H1 (cell line): ENCODE results near the gene KCMF1. TPM values are rescaled to one million over a fixed set of nuclear protein-coding genes. Genes with fewer than 3 reads are reported as not detected.

Experiments
- CTCF ChIA-PET: fragments of 300-600 bp; sonication (Branson Sonifier 250); formaldehyde crosslinking; loops from one replicate; lab custom pipeline; 2021; ENCODE audit not compliant: partially characterized antibody; lab: Charles Lee
- POLR2A ChIA-PET: fragments of 300-600 bp; sonication (Branson Sonifier 250); formaldehyde crosslinking; loops from one replicate; lab custom pipeline; 2021; ENCODE audit warnings: inconsistent platforms; ENCODE audit not compliant: partially characterized antibody; lab: Charles Lee
- DNase-seq, 2 experiments: peaks; one replicate each; pipeline versions ENCODE4 v3.0.0 to v3.0.0-alpha.2; 2010 to 2022; ENCODE audit warnings: low spot score in 2 of 2, low read depth in 1 of 2, mixed read lengths in 1 of 2
- FAIRE-seq: peaks from 2 replicates; lab custom pipeline; 2011; peaks lifted over from hg19 to GRCh38; lab: Jason Lieb, UNC
- H2AFZ ChIP-seq: 2 replicates; pipeline ENCODE4 v1.8.1; 2012; ENCODE audit warnings: low read length, inconsistent platforms
- H2AK5ac ChIP-seq: 2 replicates; pipeline ENCODE4 v1.6.1; 2013; ENCODE audit warnings: low read depth, low read length
- H2BK120ac ChIP-seq: replicated peaks from 2 replicates; pipeline ENCODE3; 2013; ENCODE audit warnings: low read depth, low read length, inconsistent platforms
- H2BK12ac ChIP-seq: 2 replicates; pipeline ENCODE4 v1.6.1; 2013; ENCODE audit warnings: low read depth, low read length
- H2BK15ac ChIP-seq: 2 replicates; pipeline ENCODE4 v1.6.1; 2013; ENCODE audit warnings: low read length
- H2BK20ac ChIP-seq: 2 replicates; pipeline ENCODE4 v1.6.1; 2013; ENCODE audit warnings: low read length
- H2BK5ac ChIP-seq: 2 replicates; pipeline ENCODE4 v1.6.1; 2013; ENCODE audit warnings: low read depth, low read length
- H3K14ac ChIP-seq: 2 replicates; pipeline ENCODE4 v1.6.1; 2013; ENCODE audit warnings: inconsistent platforms; ENCODE audit not compliant: insufficient read length
- H3K18ac ChIP-seq: 2 replicates; pipeline ENCODE4 v1.6.1; 2013; ENCODE audit warnings: low read length; ENCODE audit errors: extremely low read depth
- H3K23ac ChIP-seq: 2 replicates; pipeline ENCODE4 v1.6.1; 2013; ENCODE audit warnings: inconsistent platforms; ENCODE audit not compliant: insufficient read length
- H3K23me2 ChIP-seq: 2 replicates; pipeline ENCODE4 v1.6.1; 2013; ENCODE audit warnings: low read depth, low read length
- H3K27ac ChIP-seq: 2 replicates; pipeline ENCODE4 v1.6.1; 2011; ENCODE audit warnings: low read depth, low read length, inconsistent platforms
- H3K27me3 ChIP-seq, 4 experiments: replicated peaks in 1 of 4; 1 replicate in 1 of 4; 2 replicates in 3 of 4; pipeline versions ENCODE4 v1.6.1 to v1.8.1; 2011 to 2013; ENCODE audit warnings: low read length in 3 of 4, mild to moderate bottlenecking in 3 of 4, inconsistent platforms in 2 of 4, mixed read lengths in 2 of 4, moderate library complexity in 1 of 4; ENCODE audit not compliant: control insufficient read depth in 3 of 4, insufficient read depth in 3 of 4; ENCODE audit errors: extremely low read depth in 1 of 4
- H3K36me3 ChIP-seq, 4 experiments: 2 replicates each; pipeline versions ENCODE4 v1.6.1 to v1.8.1; 2011 to 2013; ENCODE audit warnings: mild to moderate bottlenecking in 4 of 4, low read length in 3 of 4, moderate library complexity in 2 of 4, control low read depth in 1 of 4, inconsistent platforms in 1 of 4; ENCODE audit not compliant: insufficient read depth in 4 of 4, control insufficient read depth in 2 of 4
- H3K4ac ChIP-seq: replicated peaks from 2 replicates; pipeline ENCODE3; 2013; ENCODE audit warnings: low read length, low read depth, mixed read lengths, inconsistent platforms; ENCODE audit not compliant: insufficient read length
- H3K4me1 ChIP-seq, 4 experiments: replicated peaks in 1 of 4; 1 replicate in 1 of 4; 2 replicates in 3 of 4; pipeline versions ENCODE4 v1.6.1 to v1.8.1; 2011 to 2013; ENCODE audit warnings: low read length in 3 of 4, inconsistent platforms in 2 of 4, mixed read lengths in 1 of 4; ENCODE audit not compliant: insufficient read depth in 4 of 4, control insufficient read depth in 3 of 4
- H3K4me2 ChIP-seq, 2 experiments: 2 replicates each; pipeline versions ENCODE4 v1.6.1 to v1.8.1; 2011 to 2013; ENCODE audit warnings: low read depth in 2 of 2, low read length in 2 of 2, control low read depth in 1 of 2, inconsistent platforms in 1 of 2, mild to moderate bottlenecking in 1 of 2; ENCODE audit not compliant: insufficient read depth in 1 of 2
- H3K4me3 ChIP-seq, 4 experiments: fragments of 200-600, 300-600 bp in 1 of 4; sonication (generic), shearing (Covaris generic), sonication (Bioruptor Twin) in 1 of 4; 2 replicates each; pipeline versions ENCODE4 v1.5.1 to v1.8.1; 2011 to 2016; ENCODE audit warnings: low read length in 4 of 4, low read depth in 3 of 4, control low read depth in 2 of 4, inconsistent platforms in 2 of 4, mild to moderate bottlenecking in 2 of 4, mixed read lengths in 1 of 4, moderate library complexity in 1 of 4; ENCODE audit not compliant: insufficient read depth in 2 of 4; ENCODE audit errors: extremely low read depth in 1 of 4
- H3K56ac ChIP-seq: replicated peaks from 2 replicates; pipeline ENCODE3; 2013; ENCODE audit warnings: low read depth, mild to moderate bottlenecking, mixed read lengths, low read length, inconsistent platforms; ENCODE audit not compliant: insufficient read length
- H3K79me1 ChIP-seq: 2 replicates; pipeline ENCODE4 v1.6.1; 2013; ENCODE audit warnings: low read depth, low read length, control low read depth
- H3K79me2 ChIP-seq, 2 experiments: 2 replicates each; pipeline versions ENCODE4 v1.6.1 to v1.8.1; 2012 to 2013; ENCODE audit warnings: low read length in 2 of 2, mild to moderate bottlenecking in 2 of 2, inconsistent platforms in 1 of 2; ENCODE audit not compliant: insufficient read depth in 2 of 2, control insufficient read depth in 1 of 2
- H3K9ac ChIP-seq, 4 experiments: replicated peaks in 1 of 4; 1 replicate in 1 of 4; 2 replicates in 3 of 4; pipeline versions ENCODE4 v1.6.1 to v1.8.1; 2011 to 2013; ENCODE audit warnings: low read depth in 3 of 4, low read length in 3 of 4, control low read depth in 2 of 4, mild to moderate bottlenecking in 2 of 4, moderate library complexity in 2 of 4, inconsistent platforms in 1 of 4; ENCODE audit errors: extremely low read depth in 1 of 4
- H3K9me3 ChIP-seq, 2 experiments: 2 replicates each; pipeline versions ENCODE4 v1.6.1 to v1.8.1; 2012 to 2013; ENCODE audit warnings: mild to moderate bottlenecking in 2 of 2, moderate library complexity in 2 of 2, control low read depth in 1 of 2, inconsistent platforms in 1 of 2, low read depth in 1 of 2, low read length in 1 of 2, mixed read lengths in 1 of 2; ENCODE audit not compliant: insufficient read depth in 2 of 2
- H4K20me1 ChIP-seq, 2 experiments: replicated peaks in 1 of 2; 2 replicates each; pipeline versions ENCODE3 to v1.8.1; 2011 to 2013; ENCODE audit warnings: inconsistent platforms in 2 of 2, low read length in 2 of 2, mild to moderate bottlenecking in 1 of 2; ENCODE audit not compliant: insufficient read depth in 2 of 2, control insufficient read depth in 1 of 2
- H4K5ac ChIP-seq: 2 replicates; pipeline ENCODE4 v1.6.1; 2013; ENCODE audit warnings: low read length, low read depth, mixed read lengths, inconsistent platforms; ENCODE audit not compliant: insufficient read length
- H4K8ac ChIP-seq: 2 replicates; pipeline ENCODE4 v1.8.0; 2013; ENCODE audit warnings: mild to moderate bottlenecking, moderate library complexity, low read length, inconsistent platforms; ENCODE audit not compliant: insufficient read depth; ENCODE audit errors: extremely low read depth
- H4K91ac ChIP-seq: replicated peaks from 2 replicates; pipeline ENCODE3; 2013; ENCODE audit warnings: low read length, mixed read lengths, inconsistent platforms; ENCODE audit not compliant: insufficient read length
- CBX5 ChIP-seq: fragments of 300-800, 300-1000 bp; sonication (generic); IDR thresholded peaks from 2 replicates; pipeline ENCODE4 v1.7.1; 2016; ENCODE audit warnings: antibody characterized with exemption, low read length, low read depth
- EP300 ChIP-seq, 2 experiments: IDR thresholded peaks; 1 replicate in 1 of 2; 2 replicates in 1 of 2; pipeline ENCODE4 v1.6.1; 2011 to 2012; ENCODE audit warnings: low read depth in 2 of 2, low read length in 2 of 2, mild to moderate bottlenecking in 2 of 2, borderline replicate concordance in 1 of 2, inconsistent platforms in 1 of 2, moderate library complexity in 1 of 2
- GTF2F1 ChIP-seq: IDR thresholded peaks from 2 replicates; pipeline ENCODE4 v1.6.1; 2012; ENCODE audit warnings: low read depth, low read length, improper control_type of control experiment, borderline replicate concordance
- KDM1A ChIP-seq: fragments of 200-600, 300-600 bp; sonication (generic); IDR thresholded peaks from 2 replicates; pipeline ENCODE4 v1.7.1; 2016; ENCODE audit warnings: mild to moderate bottlenecking, low read length, borderline replicate concordance
- POLR2A ChIP-seq, 2 experiments: IDR thresholded peaks; 1 replicate in 1 of 2; 2 replicates in 1 of 2; pipeline ENCODE4 v1.6.1; 2011; ENCODE audit warnings: low read depth in 2 of 2, low read length in 2 of 2, mild to moderate bottlenecking in 2 of 2; ENCODE audit errors: control extremely low read depth in 1 of 2
- SAP30 ChIP-seq: fragments of 300-600 bp; sonication (generic); IDR thresholded peaks from 2 replicates; pipeline ENCODE4 v1.7.1; 2012; ENCODE audit warnings: low read length, moderate library complexity, mild to moderate bottlenecking, inconsistent platforms; ENCODE audit not compliant: insufficient read depth, insufficient replicate concordance
- SIN3A ChIP-seq, 2 experiments: IDR thresholded peaks in 1 of 2; conservative IDR thresholded peaks in 1 of 2; 2 replicates each; pipeline ENCODE4 v1.6.1; 2011 to 2012; ENCODE audit warnings: low read length in 2 of 2, improper control_type of control experiment in 1 of 2, low read depth in 1 of 2, mild to moderate bottlenecking in 1 of 2
- SIX5 ChIP-seq: IDR thresholded peaks from 2 replicates; pipeline ENCODE4 v1.6.1; 2011; ENCODE audit warnings: mild to moderate bottlenecking, low read depth, low read length
- SP1 ChIP-seq: IDR thresholded peaks from 2 replicates; pipeline ENCODE4 v1.6.1; 2011; ENCODE audit warnings: low read depth, low read length
- SP4 ChIP-seq: IDR thresholded peaks from 2 replicates; pipeline ENCODE4 v1.6.1; 2012; ENCODE audit warnings: low read length, inconsistent platforms
- WGBS, 2 experiments: shearing (Covaris generic) in 1 of 2; methylation state at CpG; one replicate each; pipeline versions ENCODE4 v1.1.6 to v1.1.7; 2013 to 2015; ENCODE audit warnings: low lambda C conversion rate in 2 of 2, mixed read lengths in 2 of 2, inconsistent platforms in 1 of 2, low coverage in 1 of 2, missing lambda C conversion rate in 1 of 2; ENCODE audit not compliant: insufficient replicate concordance in 2 of 2, insufficient coverage in 1 of 2, insufficient read length in 1 of 2; ENCODE audit errors: extremely low coverage in 1 of 2, missing lambda C conversion rate in 1 of 2; 5-methylcytosine and 5-hydroxymethylcytosine counted together
- polyA plus RNA-seq, 7 experiments: library from polyadenylated mRNA; depleted of rRNA in 3 of 7; stranded (reverse) in 5 of 7; unstranded in 2 of 7; fragments of >200 nt in 5 of 7; fragments of 200-250 nt in 2 of 7; gene quantifications; 1 replicate in 5 of 7; 2 replicates in 1 of 7; 4 replicates in 1 of 7; pipeline versions ENCODE4 v1.2.1 to v1.2.3, GENCODE V29; 2011 to 2013; ENCODE audit warnings: missing spikeins in 2 of 7, mixed read lengths in 2 of 7
- total RNA-seq: library from RNA; stranded (reverse); fragmentation: NEBNext Ultra II Directional; extraction: Animal tissue kit (Norgen Biotek cat#: 25700); gene quantifications from 2 replicates; pipeline ENCODE4 v1.2.1, GENCODE V29; 2021

The KCMF1 gene
- total and polyA plus RNA-seq, 2 of the 8 experiments (the other 6 are each of a cell fraction or from before 2014, with no cell fraction given) = 86.9 to 149 TPM

DNA sequence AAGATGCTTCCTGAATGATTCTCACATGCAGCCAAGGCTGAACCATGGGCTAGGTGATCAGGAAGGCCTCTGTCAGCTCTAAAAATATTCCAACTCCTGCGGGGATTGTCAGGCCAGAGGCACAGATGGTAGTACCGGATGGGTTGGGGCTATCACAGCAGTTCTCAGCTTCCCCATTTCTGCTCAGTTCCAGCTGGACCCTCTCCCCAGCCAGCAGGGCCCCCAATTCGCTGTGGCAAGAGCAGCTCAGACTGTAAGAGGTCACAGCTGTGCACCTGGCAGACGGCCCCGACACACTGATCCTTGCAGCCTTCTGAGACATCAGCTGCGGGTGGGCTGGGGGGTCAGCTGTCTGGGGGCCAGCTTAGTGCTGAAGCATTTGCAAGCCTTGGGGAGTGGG is 118.6 kb downstream of the KCMF1 start:
- H3K4me3 ChIP-seq = peak overlapping the region in 2 of 4 experiments; percentile 3 to 20; a peak in 2 of 8 replicates
- no peak for TF ChIP-seq SAP30
- no peak for TF ChIP-seq EP300 (IDR thresholded peaks at IDR 0.05; ENCODE audit: borderline replicate concordance in 1 of 2, low read depth in 2 of 2, low read length in 2 of 2)
- TF ChIP-seq SIN3A (conservative IDR thresholded peaks at IDR 0.05 in 1 of 2, IDR thresholded peaks at IDR 0.05 in 1 of 2; ENCODE audit: low read depth in 1 of 2, low read length in 2 of 2) = no peak
- no peak for TF ChIP-seq POLR2A (IDR thresholded peaks at IDR 0.05; ENCODE audit: control extremely low read depth in 1 of 2, low read depth in 2 of 2, low read length in 2 of 2)
- no peak for TF ChIP-seq SIX5
- TF ChIP-seq SP4 = no peak
- no peak for TF ChIP-seq SP1
- no peak for TF ChIP-seq GTF2F1
- TF ChIP-seq KDM1A = no peak
- TF ChIP-seq CBX5 = no peak

More for the DNA sequence above, 118.6 kb downstream of the KCMF1 start:
- Histone ChIP-seq H3K4ac (no peak overlapping the region), H2BK120ac (no peak overlapping the region), H3K9me3 (no peaks in the 10 kb centered on the region), H3K27me3 (no peaks in the 10 kb centered on the region), H4K8ac (0 out of 2 replicates have a peak overlapping the region, but pooled peaks have one; percentile 66), H2AK5ac (no peak overlapping the region), H4K5ac (no peak overlapping the region), H3K23ac (no peak overlapping the region), H2BK5ac (peak overlapping the region; percentile 61; the same call in 1 of the 2 replicates), H2BK15ac (no peak overlapping the region), H3K18ac (peak overlapping the region; percentile 60), H3K79me2 (no peaks in the 10 kb centered on the region), H2BK20ac (no peak overlapping the region), H3K56ac (no peak overlapping the region), H3K27ac (0 out of 2 replicates have a peak overlapping the region, but pooled peaks have one; percentile 5), H3K4me2 (peak overlapping the region; percentile 34 to 45), H4K91ac (peak overlapping the region; percentile 34), H2AFZ (no peak overlapping the region), H3K9ac (no peak overlapping the region; a peak in 1 of 7 replicates), H3K79me1 (no peaks in the 10 kb centered on the region), H2BK12ac (no peak overlapping the region; the same call in 1 of the 2 replicates), H4K20me1 (no peaks in the 10 kb centered on the region), H3K4me1 (peaks cover 3 to 18% (median 9%) of the 10 kb centered on the region in 4 experiments), H3K23me2 (no peaks in the 10 kb centered on the region), H3K36me3 (no peaks in the 10 kb centered on the region), H3K14ac (no peak overlapping the region)
- WGBS, 2 experiments = 43% methylated on average over 6 of the region's 6 CpGs; no CpG with 5 or more reads in 1 of the 2 experiments
- ChIA-PET CTCF (interaction anchor here (0.6 to 3.7 kb wide), 4 partner anchors 11 to 209 kb away, joined by 3 to 29 read pairs (median 6); no protein-coding TSS in a partner anchor), POLR2A (interaction anchor here (0.8 to 2.1 kb wide), 4 partner anchors 11 to 35 kb away, joined by 3 to 7 read pairs (median 4); no protein-coding TSS in a partner anchor)
- DNase-seq (peak in 1 of 2 experiments; percentile 52), FAIRE-seq (no peak)
